Right lobe of liver (tissue), 4 donors: ENCODE results near the gene ARL2.

ENCODE experiments used
- POLR2A ChIP-seq: fragments of 450-650 bp; IDR thresholded peaks from one replicate; pipeline ENCODE4 v1.6.1; 2017; ENCODE audit warnings: antibody characterized with exemption, mild to moderate bottlenecking
- TF ChIP-seq, protein P1 (sequence below), 4 donors: fragments of 200-600 bp in 3 of 4; fragments of 450-650 bp in 1 of 4; IDR thresholded peaks; one replicate each; pipeline versions ENCODE4 v1.5.1 to v1.8.0; 2016 to 2022; ENCODE audit warnings: antibody characterized with exemption in 4 of 4, mild to moderate bottlenecking in 2 of 4
- donor health status: DM: no; HTN: no; CAD: no.
- donor health status: DM: no; HTN: no; CAD: no.
- donor health status: DM: no; HTN: yes; CAD: no.

DNA sequence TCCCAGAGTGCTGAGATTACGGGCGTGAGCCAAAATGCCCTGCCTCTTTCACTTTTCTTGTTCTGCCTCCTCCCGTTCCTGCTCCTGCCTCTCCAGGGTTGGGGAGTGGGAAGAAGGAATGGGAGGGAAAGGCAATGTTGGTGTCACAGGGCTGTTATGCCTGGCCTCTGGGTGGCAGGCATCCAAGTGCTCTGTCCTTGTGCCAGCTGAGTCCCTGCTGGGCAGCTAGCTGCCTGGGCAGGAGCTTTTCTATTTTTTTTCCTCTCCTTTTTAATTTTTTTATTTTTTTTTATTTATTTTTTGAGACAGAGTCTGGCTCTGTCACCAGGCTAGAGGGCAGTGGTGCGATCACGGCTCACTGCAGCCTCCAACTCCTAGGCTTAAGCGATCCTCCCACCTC is 23.0 kb downstream of the ARL2 start:
- TF ChIP-seq, protein P1, sequence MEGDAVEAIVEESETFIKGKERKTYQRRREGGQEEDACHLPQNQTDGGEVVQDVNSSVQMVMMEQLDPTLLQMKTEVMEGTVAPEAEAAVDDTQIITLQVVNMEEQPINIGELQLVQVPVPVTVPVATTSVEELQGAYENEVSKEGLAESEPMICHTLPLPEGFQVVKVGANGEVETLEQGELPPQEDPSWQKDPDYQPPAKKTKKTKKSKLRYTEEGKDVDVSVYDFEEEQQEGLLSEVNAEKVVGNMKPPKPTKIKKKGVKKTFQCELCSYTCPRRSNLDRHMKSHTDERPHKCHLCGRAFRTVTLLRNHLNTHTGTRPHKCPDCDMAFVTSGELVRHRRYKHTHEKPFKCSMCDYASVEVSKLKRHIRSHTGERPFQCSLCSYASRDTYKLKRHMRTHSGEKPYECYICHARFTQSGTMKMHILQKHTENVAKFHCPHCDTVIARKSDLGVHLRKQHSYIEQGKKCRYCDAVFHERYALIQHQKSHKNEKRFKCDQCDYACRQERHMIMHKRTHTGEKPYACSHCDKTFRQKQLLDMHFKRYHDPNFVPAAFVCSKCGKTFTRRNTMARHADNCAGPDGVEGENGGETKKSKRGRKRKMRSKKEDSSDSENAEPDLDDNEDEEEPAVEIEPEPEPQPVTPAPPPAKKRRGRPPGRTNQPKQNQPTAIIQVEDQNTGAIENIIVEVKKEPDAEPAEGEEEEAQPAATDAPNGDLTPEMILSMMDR (IDR thresholded peaks at IDR 0.05) = no peak
- no peak for TF ChIP-seq POLR2A
